Cortex of kidney (tissue), 1 donor: ENCODE measurements around the gene KIF27.
"Not testable (repeated sequence)": the region's sequence is repeated elsewhere in the genome, so short reads cannot be mapped to it uniquely, and the experiment has no call there.

ENCODE experiments used
- DNase-seq: peaks from one replicate; lab custom pipeline; 2025; lab: John Stamatoyannopoulos, UW

Gene KIF27

DNA sequence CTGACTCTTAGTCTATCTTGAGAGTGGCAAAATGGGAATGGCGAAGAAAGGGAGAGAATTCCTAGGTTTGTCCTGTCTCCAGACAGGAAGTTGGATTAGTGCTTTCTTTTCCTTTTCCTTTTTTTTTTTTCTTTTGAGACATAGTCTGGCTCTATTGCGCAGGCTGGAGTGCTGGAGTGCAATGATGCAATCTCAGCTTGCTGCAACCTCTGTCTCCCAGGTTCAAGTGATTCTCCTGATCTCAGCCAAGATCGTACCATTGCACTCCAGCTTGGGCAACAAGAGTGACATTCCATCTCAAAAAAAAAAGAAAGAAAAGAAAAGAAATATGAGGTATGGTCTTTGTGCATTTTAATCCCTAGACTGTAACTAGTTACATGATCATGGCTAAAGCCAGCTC, 12.6 kb upstream of the KIF27 start:
- no peak for DNase-seq

DNA sequence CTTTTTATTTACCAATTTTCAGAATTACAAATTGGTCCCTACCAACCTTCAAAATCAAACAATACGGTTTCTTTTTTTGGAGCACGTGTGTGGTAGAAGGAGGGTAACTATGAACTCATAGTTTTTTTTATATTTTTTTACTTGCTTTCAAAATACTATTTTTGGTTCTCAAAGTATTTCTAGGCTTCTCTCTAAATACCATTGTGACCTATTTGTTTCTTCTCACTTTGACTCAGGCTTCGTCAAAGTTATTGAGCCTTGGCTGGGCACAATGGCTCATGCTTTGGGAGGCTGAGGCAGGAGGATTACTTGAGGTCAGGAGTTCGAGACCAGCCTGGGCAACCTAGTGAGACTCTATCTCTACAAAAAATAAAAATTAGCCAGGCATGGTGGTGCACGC, 11.6 kb upstream of the KIF27 start:
- no peak for DNase-seq

GRCh38 chr9:83932011-83932410, 10.8 kb upstream of the KIF27 start:
- no peak for DNase-seq

DNA sequence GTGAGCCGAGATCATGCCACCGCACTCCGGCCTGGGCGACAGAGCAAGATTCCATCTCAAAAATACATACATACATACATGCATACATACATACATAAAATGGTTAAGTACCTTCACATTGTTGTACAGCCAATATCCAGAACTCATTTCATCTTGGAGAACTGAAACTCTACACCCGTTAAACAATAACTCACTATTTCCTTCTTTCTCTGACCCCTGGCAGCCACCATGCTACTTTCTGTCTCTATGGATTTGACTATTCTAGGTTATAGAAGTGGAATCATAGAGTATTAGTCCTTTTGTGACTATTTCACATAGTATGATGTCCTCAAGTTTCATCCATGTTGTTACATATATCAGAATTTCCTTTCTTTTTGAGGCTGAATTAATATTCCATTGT, 9.6 kb upstream of the KIF27 start:
- DNase-seq = no peak

DNA sequence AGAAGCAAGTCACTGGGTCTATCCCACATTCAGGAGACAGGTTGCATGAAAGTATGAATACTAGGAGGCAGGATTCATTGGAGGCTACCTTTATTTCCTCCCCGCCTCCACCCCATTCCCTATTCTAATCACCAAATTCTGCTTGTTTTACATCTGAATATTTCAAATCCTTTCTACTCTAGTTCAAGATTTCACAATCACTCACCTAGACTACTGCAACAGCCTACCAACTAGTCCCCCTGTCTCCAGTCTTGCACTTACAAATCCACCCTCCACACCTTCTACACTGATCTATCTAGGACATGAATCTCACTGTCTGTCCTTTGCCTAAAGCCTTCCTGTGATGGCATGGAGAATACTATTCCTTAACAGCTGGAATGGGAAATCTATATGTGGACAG, 6.4 kb upstream of the KIF27 start:
- DNase-seq = no peak

GRCh38 chr9:83920469-83920926, 734 bp downstream of the KIF27 start:
- DNase-seq = no peak

DNA sequence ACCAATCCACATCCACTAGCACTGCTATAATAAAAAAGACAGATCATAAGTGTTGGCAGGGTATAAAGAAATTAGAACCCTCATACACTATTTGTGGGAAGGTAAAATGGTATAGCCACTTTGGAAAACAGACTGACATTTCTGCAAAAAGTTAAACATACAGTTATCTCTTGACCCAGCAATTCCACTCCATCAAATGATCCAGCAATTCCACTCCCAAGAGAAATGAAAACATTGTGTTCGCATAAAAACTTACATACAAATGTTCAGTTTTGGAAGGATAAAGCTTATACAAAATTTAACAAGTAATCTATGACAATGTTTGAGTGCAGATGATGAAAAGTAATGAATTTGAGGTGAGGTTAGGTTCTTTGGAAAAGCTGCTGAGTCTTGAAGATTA, 2.1 kb downstream of the KIF27 start:
- DNase-seq = no peak

DNA sequence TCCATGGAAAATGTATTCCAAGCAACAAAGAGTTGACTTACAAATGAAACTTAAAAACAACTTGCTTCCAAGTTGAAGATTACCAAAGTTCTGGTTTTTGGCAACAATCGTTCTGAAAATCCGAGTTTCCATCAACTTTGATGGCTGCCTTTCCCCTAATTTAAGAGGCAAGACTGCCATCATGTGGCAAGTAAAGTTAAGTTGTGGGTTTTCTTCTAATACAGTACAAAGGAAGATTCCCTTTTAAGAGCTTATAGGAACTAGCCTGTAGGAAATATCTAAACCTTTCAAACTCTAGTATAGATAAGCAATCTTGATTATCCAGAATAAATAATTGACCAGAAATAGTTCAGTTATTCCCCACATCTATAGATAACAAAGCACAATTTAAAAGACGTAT, 9.0 kb downstream of the KIF27 start:
- DNase-seq = not testable (repeated sequence)

- DNase-seq = no peak
Observed at GRCh38 chr9:83906144-83906543, 15.1 kb downstream of the KIF27 start.

GRCh38 chr9:83900615-83901014, 20.6 kb downstream of the KIF27 start:
- not testable (repeated sequence) for DNase-seq

DNA sequence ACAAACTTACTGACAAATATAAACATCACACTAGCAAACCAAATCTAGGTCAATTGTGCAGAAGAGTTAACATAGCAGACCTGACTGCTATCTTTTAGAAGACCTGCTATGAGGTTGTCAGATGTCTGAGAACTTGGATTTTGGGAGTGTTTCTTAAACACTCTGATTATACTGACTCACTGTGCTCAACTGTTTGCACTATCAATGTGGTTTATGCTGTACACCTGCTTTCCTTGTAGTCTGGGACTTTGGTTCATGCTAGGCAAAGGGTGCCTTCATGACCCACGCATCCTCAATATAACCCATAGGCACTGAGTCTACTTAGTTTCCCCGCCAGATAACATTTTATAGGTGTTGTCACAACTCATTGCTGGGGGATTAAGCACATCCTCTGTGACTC, 26.9 kb downstream of the KIF27 start:
- not testable (repeated sequence) for DNase-seq

DNA sequence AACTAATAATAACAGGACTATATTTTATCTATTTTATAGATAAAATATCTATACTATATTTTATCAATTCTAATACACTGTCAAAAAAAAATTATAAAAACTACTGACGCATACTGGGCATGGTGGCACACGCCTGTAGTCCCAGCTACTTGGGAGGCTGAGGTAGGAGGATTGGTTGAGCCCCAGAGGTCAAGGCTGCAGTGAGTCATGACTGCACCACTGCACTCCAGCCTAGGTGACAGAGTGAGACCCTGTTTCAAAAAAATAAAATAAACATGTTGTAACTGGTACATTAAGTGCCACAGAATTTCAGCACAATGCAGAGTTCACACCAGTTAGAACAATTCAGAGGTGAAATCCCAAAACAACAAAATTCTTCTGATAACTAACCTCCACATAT, 34.7 kb downstream of the KIF27 start:
- not testable (repeated sequence) for DNase-seq

- not testable (repeated sequence) for DNase-seq
Observed at GRCh38 chr9:83885559-83886240, 35.5 kb downstream of the KIF27 start.

- DNase-seq = not testable (repeated sequence)
Observed at GRCh38 chr9:83881687-83882408, 39.4 kb downstream of the KIF27 start.

- not testable (repeated sequence) for DNase-seq
Observed at GRCh38 chr9:83875559-83875958, 45.7 kb downstream of the KIF27 start.

- not testable (repeated sequence) for DNase-seq
Observed at GRCh38 chr9:83849895-83850294, 71.3 kb downstream of the KIF27 start.

GRCh38 chr9:83837070-83837643, 84.1 kb downstream of the KIF27 start:
- DNase-seq = not testable (repeated sequence)

DNA sequence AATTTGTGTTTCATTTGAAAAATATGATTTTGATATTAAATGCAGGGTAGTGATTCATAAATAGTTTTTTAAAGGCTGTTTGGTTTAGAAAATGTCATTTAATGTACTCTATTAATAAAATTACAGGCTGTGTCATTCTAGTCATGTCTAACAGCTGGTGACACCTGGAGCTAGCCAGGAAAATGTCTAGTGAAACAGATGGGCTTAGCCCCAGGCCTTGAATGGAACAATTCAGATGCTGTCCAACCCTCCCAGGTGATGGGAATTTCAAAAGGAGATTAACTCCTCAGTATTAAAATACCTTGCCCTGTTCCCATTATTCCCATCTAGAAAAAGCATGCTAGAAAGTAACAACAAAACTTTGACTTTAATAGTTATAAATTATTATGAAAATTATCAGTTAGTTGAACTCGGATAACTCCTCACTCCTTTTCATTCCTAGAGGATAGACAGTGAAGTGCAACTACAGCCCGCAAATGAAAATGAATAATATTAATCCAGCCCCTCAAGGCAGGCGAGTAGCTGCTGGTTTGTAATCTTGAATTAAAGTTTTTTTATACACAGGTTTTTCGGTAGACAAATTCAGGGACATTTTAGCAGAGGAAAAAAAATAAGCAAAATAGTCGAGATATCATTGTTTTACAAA, 90.7 kb downstream of the KIF27 start:
- DNase-seq = not testable (repeated sequence)

DNA sequence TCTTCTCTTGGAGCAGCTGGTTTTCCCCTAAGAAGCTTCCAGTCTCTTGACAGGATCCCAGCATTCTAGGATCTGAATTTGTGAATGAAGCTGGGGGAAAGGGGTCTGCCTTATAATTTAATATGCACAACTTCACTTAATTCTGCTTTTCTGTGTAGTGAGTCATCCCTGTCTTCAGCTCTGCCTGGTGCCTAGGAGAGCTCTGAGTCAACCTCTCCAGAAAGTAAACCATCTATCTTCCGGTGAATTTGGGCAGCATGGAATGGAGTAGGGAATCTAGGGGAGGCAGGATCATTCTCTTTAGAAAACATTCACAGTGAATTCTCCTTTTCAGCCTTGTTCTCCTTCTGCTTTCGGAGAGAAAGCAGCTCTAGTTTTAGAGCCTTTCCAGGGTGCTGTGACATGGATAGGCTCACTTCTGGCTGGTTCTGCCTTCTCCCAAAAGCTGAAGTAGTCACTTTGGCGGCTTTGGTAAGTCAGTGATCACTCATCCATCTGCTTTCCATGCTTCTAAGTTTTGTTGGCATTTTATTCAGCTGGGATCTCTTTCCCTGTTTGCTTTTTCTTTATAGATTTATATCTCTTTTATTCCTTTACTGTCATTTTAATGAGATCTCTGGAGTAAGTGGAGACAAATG, 96.1 kb downstream of the KIF27 start:
- not testable (repeated sequence) for DNase-seq

GRCh38 chr9:83817356-83818278, 103.6 kb downstream of the KIF27 start, which contains the start of gene GKAP1:
TSS of gene GKAP1 (minus strand) at chr9:83817769. CDS start at chr9:83806517, 11,252 bp downstream.
- DNase-seq = not testable (repeated sequence)

- DNase-seq = not testable (repeated sequence)
Observed at GRCh38 chr9:83817011-83817355, 104.2 kb downstream of the KIF27 start.
